K562 (cell line): ENCODE results near the gene CD164L2. TPM values are rescaled to one million over a fixed set of nuclear protein-coding genes. Genes with fewer than 3 reads are reported as not detected.

Experiments
- CBFA2T3 ChIP-seq: fragments of 450-650 bp; IDR thresholded peaks from 2 replicates; pipeline ENCODE4 v1.6.1; 2017
- CEBPZ ChIP-seq: fragments of 150-350 bp; IDR thresholded peaks from 2 replicates; pipeline ENCODE4 v1.6.1; 2014; ENCODE audit warnings: low read depth, mild to moderate bottlenecking, low read length, borderline replicate concordance
- CGGBP1 ChIP-seq: fragments of 250-450 bp; sonication (Bioruptor Pico); IDR thresholded peaks from 2 replicates; pipeline ENCODE4 v1.9.0; 2021; ENCODE audit warnings: mild to moderate bottlenecking
- CLOCK ChIP-seq: fragments of 250-450 bp; sonication (Bioruptor Pico); IDR thresholded peaks from 2 replicates; pipeline ENCODE4 v1.4.0; 2020; ENCODE audit warnings: mild to moderate bottlenecking, moderate library complexity, borderline replicate concordance
- CREB3L1 ChIP-seq: fragments of 450-650 bp; IDR thresholded peaks from 2 replicates; pipeline ENCODE4 v1.6.1; 2014; ENCODE audit warnings: low read depth, mild to moderate bottlenecking, moderate library complexity, borderline replicate concordance
- DNMT1 ChIP-seq: fragments of 450-650 bp; IDR thresholded peaks from 2 replicates; pipeline ENCODE4 v1.6.1; 2016; ENCODE audit warnings: antibody characterized with exemption, mild to moderate bottlenecking
- ETV1 ChIP-seq: fragments of 450-650 bp; conservative IDR thresholded peaks from 2 replicates; pipeline ENCODE4 v1.6.1; 2016; ENCODE audit warnings: missing genetic modification characterization, control low read depth, low read depth, missing compliant biosample characterization
- LCOR ChIP-seq: sonication (generic); formaldehyde crosslinking; IDR thresholded peaks from 2 replicates; pipeline ENCODE4 v1.8.0; 2022; ENCODE audit warnings: mild to moderate bottlenecking, missing genetic modification reagents
- LEF1 ChIP-seq: fragments of 450-650 bp; IDR thresholded peaks from 2 replicates; pipeline ENCODE4 v1.6.1; 2016; ENCODE audit warnings: mild to moderate bottlenecking
- MAFK ChIP-seq: IDR thresholded peaks from 2 replicates; pipeline ENCODE4 v1.6.1; 2011; ENCODE audit warnings: low read length, improper control_type of control experiment
- MITF ChIP-seq: IDR thresholded peaks from 2 replicates; pipeline ENCODE4 v1.6.1; 2014; ENCODE audit warnings: antibody characterized with exemption
- RBM22 ChIP-seq: fragments of 200-400 bp; formaldehyde crosslinking; IDR thresholded peaks from 2 replicates; pipeline ENCODE4 v1.6.1; 2018; ENCODE audit warnings: low read length, low read depth; ENCODE audit not compliant: poor library complexity, severe bottlenecking
- WHSC1 ChIP-seq: IDR thresholded peaks from one replicate; pipeline ENCODE4 v1.6.1; 2012; ENCODE audit warnings: low read length, control low read depth, inconsistent platforms
- ZBTB5 ChIP-seq: fragments of 450-650 bp; IDR thresholded peaks from 2 replicates; pipeline ENCODE4 v1.6.1; 2017; ENCODE audit warnings: antibody characterized with exemption
- ZNF239 ChIP-seq: fragments of 250-450 bp; sonication (Bioruptor Pico); IDR thresholded peaks from 2 replicates; pipeline ENCODE4 v1.4.0; 2020; ENCODE audit warnings: mild to moderate bottlenecking
- ZNF41 ChIP-seq: fragments of 250-450 bp; sonication (Bioruptor Pico); conservative IDR thresholded peaks from 2 replicates; pipeline ENCODE4 v1.4.0; 2020; ENCODE audit warnings: mild to moderate bottlenecking
- ZNF551 ChIP-seq: fragments of 250-450 bp; sonication (Bioruptor Pico); IDR thresholded peaks from 2 replicates; pipeline ENCODE4 v1.5.0; 2021; ENCODE audit warnings: mild to moderate bottlenecking, moderate library complexity
- polyA plus RNA-seq, 8 experiments: library from polyadenylated mRNA; depleted of rRNA in 4 of 8; stranded (reverse) in 5 of 8; unstranded in 3 of 8; fragments of >200 nt; fragmentation: Nextera tagmentation in 2 of 8; fragmentation: Illumina TruSeq in 1 of 8; extraction: Ambion mirVana in 2 of 8; extraction: Trizol in 1 of 8; gene quantifications; 2 replicates each; pipeline versions ENCODE4 v1.2.1 to v1.2.3, GENCODE V29; 2011 to 2014; ENCODE audit warnings: inconsistent platforms in 1 of 8, missing spikeins in 1 of 8
- total RNA-seq, 7 experiments: library from RNA; depleted of rRNA in 6 of 7; stranded (reverse); fragments of >200 nt in 6 of 7; fragmentation: Illumina TruSeq in 2 of 7; extraction: Trizol in 2 of 7; gene quantifications; 2 replicates each; pipeline versions ENCODE4 v1.2.1 to v1.2.3, GENCODE V29; 2011 to 2021; ENCODE audit warnings: low replicate concordance in 1 of 7

The CD164L2 gene
- total and polyA plus RNA-seq, 9 of the 15 experiments (the other 6 are each of a cell fraction or from before 2014, with no cell fraction given) = 0.08 to 0.92 (median 0.38) TPM; not detected in 1

GRCh38 chr1:27332536-27333281 is 50.4 kb downstream of the CD164L2 start (continued):
- TF ChIP-seq CLOCK (CRISPR knock-in tag) (no peak), MITF (no peak), CEBPZ (no peak), ZNF41 (no peak), ZBTB5 (no peak), RBM22 (no peak), CGGBP1 (CRISPR knock-in tag) (no peak), ETV1 (tag) (no peak), WHSC1 (no peak), MAFK (no peak), CREB3L1 (no peak), ZNF551 (no peak), LCOR (CRISPR knock-in tag) (no peak), ZNF239 (no peak), CBFA2T3 (no peak), LEF1 (no peak), DNMT1 (no peak)
